ENCODE results near the gene ADCY3.
"Not testable (repeated sequence)": the region's sequence is repeated elsewhere in the genome, so short reads cannot be mapped to it uniquely, and the experiment has no call there.

- not testable (repeated sequence) for TF ChIP-seq TAF1 (IDR thresholded peaks at IDR 0.05; ENCODE audit: low read depth); EP300 (conservative IDR thresholded peaks at IDR 0.05; ENCODE audit: poor library complexity, severe bottlenecking); POLR2AphosphoS5 (IDR thresholded peaks at IDR 0.05); CTCF (IDR thresholded peaks at IDR 0.05; ENCODE audit: poor library complexity, severe bottlenecking); EZH2 (IDR thresholded peaks at IDR 0.05; ENCODE audit: borderline replicate concordance, insufficient read depth, low read length, poor library complexity, severe bottlenecking); SMC3 (conservative IDR thresholded peaks at IDR 0.05; ENCODE audit: poor library complexity); RAD21 (conservative IDR thresholded peaks at IDR 0.05); MXI1 (conservative IDR thresholded peaks at IDR 0.05; ENCODE audit: poor library complexity, severe bottlenecking)
Measured at GRCh38 chr2:24835411-24835810, 84.6 kb downstream of the ADCY3 start.

Data from neural cell (in vitro differentiated cells).